ENCODE results near the gene CNTNAP4. TPM values are rescaled to one million over a fixed set of nuclear protein-coding genes. Genes with fewer than 3 reads are reported as not detected.

The CNTNAP4 gene
- total RNA-seq, 1 donor from 2014 or later, result not detected

- Mint-ChIP-seq H3K9me3 (no peaks in the 10 kb centered on the region), H3K4me1 (ENCODE audit: low read depth) (no peaks in the 10 kb centered on the region), H3K4me3 (no peak overlapping the region), H3K27ac (no peak overlapping the region), H3K27me3 (ENCODE audit: insufficient read depth) (no peaks in the 10 kb centered on the region), H3K36me3 (ENCODE audit: low read depth) (no peaks in the 10 kb centered on the region)
- no peak for DNase-seq (ENCODE audit: low spot score)
- intact Hi-C loops (cut with micrococcal nuclease), result no loop called here
These were observed 168.6 kb downstream of the CNTNAP4 start for GRCh38 chr16:76445815-76446214.

GRCh38 chr16:76446251-76446650 is 169.1 kb downstream of the CNTNAP4 start:
- H3K4me3 Mint-ChIP-seq, result no peak overlapping the region
- DNase-seq (ENCODE audit: low spot score), result no peak
- H3K27ac Mint-ChIP-seq, result no peak overlapping the region
- intact Hi-C loops (cut with micrococcal nuclease), result no loop called here
- H3K4me1 Mint-ChIP-seq (ENCODE audit: low read depth), result no peaks in the 10 kb centered on the region
- no peaks in the 10 kb centered on the region for H3K36me3 Mint-ChIP-seq (ENCODE audit: low read depth)
- H3K9me3 Mint-ChIP-seq, result no peaks in the 10 kb centered on the region
- H3K27me3 Mint-ChIP-seq (ENCODE audit: insufficient read depth), result no peaks in the 10 kb centered on the region

DNA sequence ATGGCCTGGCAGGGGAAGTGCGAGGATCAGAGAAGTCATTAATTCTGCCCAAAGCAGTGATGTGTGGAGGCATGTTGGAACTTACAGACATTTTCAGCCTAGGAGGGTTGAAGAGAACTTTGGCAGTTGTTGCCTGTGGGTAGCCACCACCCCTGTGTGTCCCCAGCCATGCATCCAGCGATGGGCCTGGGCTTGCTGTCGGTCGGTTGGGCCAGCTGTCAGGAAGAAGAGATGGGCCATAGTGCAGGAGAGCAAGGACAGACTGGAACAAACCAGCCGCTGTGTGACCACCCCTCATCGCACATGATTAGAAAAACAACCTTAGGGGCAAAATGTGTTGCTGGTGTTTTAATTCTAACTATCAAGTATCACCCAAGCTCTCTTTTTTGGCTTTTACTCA is 173.7 kb downstream of the CNTNAP4 start:
- intact Hi-C loops (cut with micrococcal nuclease), result no loop called here
- no peak overlapping the region for H3K4me3 Mint-ChIP-seq

GRCh38 chr16:76455257-76455656 is 178.1 kb downstream of the CNTNAP4 start:
- H3K27me3 Mint-ChIP-seq (ENCODE audit: insufficient read depth), result no peaks in the 10 kb centered on the region
- no peaks in the 10 kb centered on the region for H3K36me3 Mint-ChIP-seq (ENCODE audit: low read depth)
- intact Hi-C loops (cut with micrococcal nuclease), result no loop called here
- no peak for DNase-seq (ENCODE audit: low spot score)
- no peaks in the 10 kb centered on the region for H3K4me1 Mint-ChIP-seq (ENCODE audit: low read depth)
- H3K9me3 Mint-ChIP-seq, result no peaks in the 10 kb centered on the region
- H3K27ac Mint-ChIP-seq, result no peak overlapping the region
- H3K4me3 Mint-ChIP-seq, result no peak overlapping the region

More for the DNA sequence above, 173.7 kb downstream of the CNTNAP4 start:
- Mint-ChIP-seq H3K4me1 (ENCODE audit: low read depth) (no peaks in the 10 kb centered on the region), H3K27me3 (ENCODE audit: insufficient read depth) (no peaks in the 10 kb centered on the region), H3K9me3 (no peaks in the 10 kb centered on the region), H3K27ac (no peak overlapping the region), H3K36me3 (ENCODE audit: low read depth) (no peaks in the 10 kb centered on the region)
- no peak for DNase-seq (ENCODE audit: low spot score)

DNA sequence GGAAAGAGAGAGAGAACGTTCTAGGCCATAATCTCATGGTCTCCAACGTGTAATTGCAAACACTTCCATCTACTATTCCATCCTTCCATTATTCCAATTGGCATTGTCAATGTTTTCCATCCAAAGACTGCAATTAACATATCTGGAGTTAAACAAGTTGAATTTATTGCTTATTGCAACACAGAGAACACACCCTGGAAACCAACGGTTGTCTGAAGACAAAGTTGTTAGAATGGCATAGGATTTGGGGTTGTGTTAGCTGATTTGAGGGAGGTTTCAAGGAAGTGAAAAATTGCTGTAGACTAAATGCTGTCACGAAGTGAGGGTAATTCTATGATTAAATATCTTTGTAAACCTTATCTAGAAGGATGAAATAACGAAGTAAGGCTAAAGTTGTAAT is 178.8 kb downstream of the CNTNAP4 start:
- Mint-ChIP-seq H3K9me3 (no peaks in the 10 kb centered on the region), H3K27ac (no peak overlapping the region), H3K36me3 (ENCODE audit: low read depth) (no peaks in the 10 kb centered on the region), H3K27me3 (ENCODE audit: insufficient read depth) (no peaks in the 10 kb centered on the region), H3K4me1 (ENCODE audit: low read depth) (no peaks in the 10 kb centered on the region), H3K4me3 (no peak overlapping the region)
- DNase-seq (ENCODE audit: low spot score), result no peak
- intact Hi-C loops (cut with micrococcal nuclease), result no loop called here

- no peak overlapping the region for H3K27ac Mint-ChIP-seq
- intact Hi-C loops (cut with micrococcal nuclease), result no loop called here
- DNase-seq (ENCODE audit: low spot score), result no peak
- no peak overlapping the region for H3K4me3 Mint-ChIP-seq
- no peaks in the 10 kb centered on the region for H3K4me1 Mint-ChIP-seq (ENCODE audit: low read depth)
- no peaks in the 10 kb centered on the region for H3K27me3 Mint-ChIP-seq (ENCODE audit: insufficient read depth)
- no peaks in the 10 kb centered on the region for H3K36me3 Mint-ChIP-seq (ENCODE audit: low read depth)
- no peaks in the 10 kb centered on the region for H3K9me3 Mint-ChIP-seq
These were observed 181.9 kb downstream of the CNTNAP4 start for GRCh38 chr16:76459111-76459510.

DNA sequence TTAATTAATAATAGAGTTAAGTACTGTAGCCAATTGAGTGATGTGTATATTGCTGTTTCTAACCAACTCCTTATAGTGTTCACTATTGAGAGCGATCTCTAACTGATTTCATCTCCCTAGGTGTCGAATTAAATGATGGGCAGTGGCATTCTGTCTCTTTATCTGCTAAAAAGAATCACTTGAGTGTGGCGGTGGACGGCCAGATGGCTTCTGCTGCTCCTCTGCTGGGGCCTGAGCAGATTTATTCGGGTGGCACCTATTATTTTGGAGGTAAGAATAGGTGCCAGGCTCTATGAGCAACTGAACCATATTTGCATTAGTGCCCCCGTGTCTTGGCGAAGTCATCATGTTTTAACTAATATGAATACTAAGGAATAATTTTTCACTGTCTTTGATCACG is 184.6 kb downstream of the CNTNAP4 start:
- Mint-ChIP-seq H3K36me3 (ENCODE audit: low read depth) (no peaks in the 10 kb centered on the region), H3K4me3 (no peak overlapping the region), H3K27me3 (ENCODE audit: insufficient read depth) (no peaks in the 10 kb centered on the region), H3K27ac (no peak overlapping the region), H3K4me1 (ENCODE audit: low read depth) (no peaks in the 10 kb centered on the region), H3K9me3 (no peaks in the 10 kb centered on the region)
- no peak for DNase-seq (ENCODE audit: low spot score)
- intact Hi-C loops (cut with micrococcal nuclease), result no loop called here

DNA sequence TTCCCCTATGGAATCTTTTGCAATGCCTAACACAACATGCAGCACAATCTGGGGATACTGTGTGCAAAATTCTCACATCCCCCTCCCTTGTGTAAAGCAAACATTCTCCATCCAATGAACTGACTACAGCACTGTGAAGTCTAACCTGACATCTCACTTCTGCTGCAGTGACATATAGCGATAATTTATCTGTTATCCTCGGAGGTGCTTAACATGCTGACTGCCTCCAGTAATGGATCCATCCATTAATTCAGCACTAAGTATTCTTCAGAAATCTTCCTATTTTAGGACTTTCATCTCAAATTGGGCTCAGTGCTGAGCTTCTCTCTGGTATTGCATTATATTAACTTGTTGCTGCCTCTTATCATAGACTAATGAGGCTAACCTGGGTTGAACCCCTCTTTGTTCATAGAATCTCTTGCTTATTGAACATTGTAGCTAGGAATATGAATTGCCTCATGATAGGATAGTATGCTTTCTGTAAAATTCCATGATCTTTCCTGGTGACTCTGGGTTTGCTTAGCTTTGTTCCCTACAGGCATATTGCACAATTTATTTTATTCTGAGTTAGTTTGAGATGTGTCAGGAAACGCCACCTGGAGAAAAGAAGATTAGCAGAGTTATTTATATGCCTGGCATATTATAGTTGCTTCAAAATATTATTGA is 187.9 kb downstream of the CNTNAP4 start:
- Mint-ChIP-seq H3K9me3 (no peaks in the 10 kb centered on the region), H3K4me3 (no peak overlapping the region), H3K27me3 (ENCODE audit: insufficient read depth) (no peaks in the 10 kb centered on the region), H3K36me3 (ENCODE audit: low read depth) (no peaks in the 10 kb centered on the region), H3K27ac (no peak overlapping the region), H3K4me1 (ENCODE audit: low read depth) (no peaks in the 10 kb centered on the region)
- no peak for DNase-seq (ENCODE audit: low spot score)
- intact Hi-C loops (cut with micrococcal nuclease), result no loop called here

- intact Hi-C loops (cut with micrococcal nuclease), result no loop called here
- H3K9me3 Mint-ChIP-seq, result peaks cover 4% of the 10 kb centered on the region
These were observed 189.7 kb downstream of the CNTNAP4 start for GRCh38 chr16:76466871-76467270.

DNA sequence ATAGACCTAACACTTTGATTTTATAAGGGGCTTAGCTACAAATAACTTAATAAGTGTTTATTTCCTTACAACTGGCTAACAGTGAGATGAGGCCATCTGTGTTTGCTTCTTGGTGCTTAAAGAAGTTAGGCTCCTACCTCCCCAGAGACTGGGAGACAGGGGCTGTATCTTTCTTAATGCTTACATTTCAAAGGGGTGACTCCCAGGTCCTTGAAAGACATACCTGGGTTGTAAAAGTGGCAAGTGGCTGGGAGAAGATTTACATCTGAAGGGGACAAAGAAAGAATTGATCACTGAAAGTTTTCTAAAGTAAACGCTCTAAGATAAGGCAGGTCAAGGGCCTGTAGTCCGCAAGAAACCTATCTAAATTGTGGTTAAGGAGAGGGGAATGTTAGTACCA is 196.8 kb downstream of the CNTNAP4 start:
- peaks cover 10% of the 10 kb centered on the region for H3K9me3 Mint-ChIP-seq
- no peak for DNase-seq (ENCODE audit: low spot score)
- H3K27me3 Mint-ChIP-seq (ENCODE audit: insufficient read depth), result no peaks in the 10 kb centered on the region
- no peak overlapping the region for H3K27ac Mint-ChIP-seq
- intact Hi-C loops (cut with micrococcal nuclease), result no loop called here
- no peak overlapping the region for H3K4me3 Mint-ChIP-seq
- H3K36me3 Mint-ChIP-seq (ENCODE audit: low read depth), result no peaks in the 10 kb centered on the region
- H3K4me1 Mint-ChIP-seq (ENCODE audit: low read depth), result no peaks in the 10 kb centered on the region

More at GRCh38 chr16:76466871-76467270, 189.7 kb downstream of the CNTNAP4 start:
- Mint-ChIP-seq H3K27ac (no peak overlapping the region), H3K4me1 (ENCODE audit: low read depth) (no peaks in the 10 kb centered on the region), H3K36me3 (ENCODE audit: low read depth) (no peaks in the 10 kb centered on the region), H3K4me3 (no peak overlapping the region), H3K27me3 (ENCODE audit: insufficient read depth) (no peaks in the 10 kb centered on the region)
- no peak for DNase-seq (ENCODE audit: low spot score)

- no peak overlapping the region for H3K4me3 Mint-ChIP-seq
- no peak overlapping the region for H3K27ac Mint-ChIP-seq
- no peak for DNase-seq (ENCODE audit: low spot score)
- no peaks in the 10 kb centered on the region for H3K27me3 Mint-ChIP-seq (ENCODE audit: insufficient read depth)
- H3K9me3 Mint-ChIP-seq, result peaks cover 7% of the 10 kb centered on the region
- H3K4me1 Mint-ChIP-seq (ENCODE audit: low read depth), result no peaks in the 10 kb centered on the region
- intact Hi-C loops (cut with micrococcal nuclease), result no loop called here
- H3K36me3 Mint-ChIP-seq (ENCODE audit: low read depth), result no peaks in the 10 kb centered on the region
These were observed 200.9 kb downstream of the CNTNAP4 start for GRCh38 chr16:76478105-76478504.

DNA sequence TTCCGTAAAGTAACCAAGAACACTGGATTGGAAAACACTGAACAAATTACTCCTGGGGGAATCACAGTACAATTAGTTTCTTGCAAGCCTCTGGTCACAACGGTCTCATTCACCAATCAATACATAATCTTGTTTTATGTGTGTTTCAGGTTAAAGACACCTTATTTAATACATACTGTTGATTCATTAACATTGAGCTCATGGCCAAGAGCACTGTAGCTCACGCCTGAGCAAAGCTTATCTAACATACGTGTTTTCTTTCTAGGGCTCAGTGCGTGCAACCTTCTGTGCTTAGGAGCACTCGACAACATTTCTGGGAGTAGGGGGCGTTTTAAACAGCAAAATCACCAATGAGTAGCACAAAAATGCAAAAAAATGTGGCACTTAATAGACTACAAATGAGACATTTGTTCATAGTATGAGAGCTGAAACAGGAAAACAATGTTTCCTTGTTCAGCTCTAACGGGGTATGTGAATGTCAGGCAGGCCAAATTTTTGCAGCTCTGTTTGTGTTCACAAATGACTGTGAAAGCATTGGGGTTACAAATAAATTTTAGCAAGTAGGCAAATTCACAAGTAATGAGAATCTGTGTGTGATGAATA is 206.2 kb downstream of the CNTNAP4 start:
- Mint-ChIP-seq H3K36me3 (ENCODE audit: low read depth) (no peaks in the 10 kb centered on the region), H3K4me3 (no peak overlapping the region), H3K4me1 (ENCODE audit: low read depth) (no peaks in the 10 kb centered on the region), H3K27ac (no peak overlapping the region), H3K27me3 (ENCODE audit: insufficient read depth) (no peaks in the 10 kb centered on the region), H3K9me3 (peaks cover 4% of the 10 kb centered on the region)
- intact Hi-C loops (cut with micrococcal nuclease), result no loop called here
- no peak for DNase-seq (ENCODE audit: low spot score)

DNA sequence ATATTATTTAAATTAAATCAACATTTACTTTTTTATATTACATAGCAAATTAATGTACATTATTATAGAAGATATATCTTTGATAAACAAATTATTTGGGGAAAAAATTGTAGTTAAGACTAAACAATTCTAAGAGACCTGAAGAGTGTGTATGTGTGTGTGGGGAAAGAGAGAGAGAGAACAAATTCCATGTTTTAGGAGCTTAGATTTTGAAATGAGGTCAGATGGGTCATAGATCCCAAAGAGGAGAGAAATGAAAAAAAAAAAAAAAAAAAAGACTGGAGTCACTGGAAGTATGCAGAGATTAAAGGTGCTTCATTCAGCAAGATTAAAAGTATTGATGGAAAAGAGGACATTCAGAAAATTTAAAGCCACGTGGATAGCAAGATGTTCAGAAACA is 206.8 kb downstream of the CNTNAP4 start:
- H3K36me3 Mint-ChIP-seq (ENCODE audit: low read depth), result no peaks in the 10 kb centered on the region
- peaks cover 4% of the 10 kb centered on the region for H3K9me3 Mint-ChIP-seq
- H3K4me3 Mint-ChIP-seq, result no peak overlapping the region
- intact Hi-C loops (cut with micrococcal nuclease), result no loop called here
- DNase-seq (ENCODE audit: low spot score), result no peak
- no peak overlapping the region for H3K27ac Mint-ChIP-seq
- H3K27me3 Mint-ChIP-seq (ENCODE audit: insufficient read depth), result no peaks in the 10 kb centered on the region
- no peaks in the 10 kb centered on the region for H3K4me1 Mint-ChIP-seq (ENCODE audit: low read depth)

GRCh38 chr16:76486740-76487139 is 209.5 kb downstream of the CNTNAP4 start:
- intact Hi-C loops (cut with micrococcal nuclease), result no loop called here
- H3K4me3 Mint-ChIP-seq, result no peak overlapping the region
- H3K27ac Mint-ChIP-seq, result no peak overlapping the region
- H3K4me1 Mint-ChIP-seq (ENCODE audit: low read depth), result no peaks in the 10 kb centered on the region
- no peaks in the 10 kb centered on the region for H3K36me3 Mint-ChIP-seq (ENCODE audit: low read depth)
- no peaks in the 10 kb centered on the region for H3K27me3 Mint-ChIP-seq (ENCODE audit: insufficient read depth)
- H3K9me3 Mint-ChIP-seq, result peaks cover 1% of the 10 kb centered on the region
- DNase-seq (ENCODE audit: low spot score), result no peak

Measured in activated T-helper 1 cell treated with anti-CD3 and anti-CD28 coated beads, Interleukin-12 subunit alpha, Interleukin-12 subunit beta, Interleukin-2, Interleukin-4 antibody, amounts not matched to agents 30 ng/mL and 10 ng/mL and 1 ng/mL, durations not matched to agents 14 hours and 24 hours and 36 hours (primary cell).